ENCODE results near the gene GMPPA.

Gene GMPPA

DNA sequence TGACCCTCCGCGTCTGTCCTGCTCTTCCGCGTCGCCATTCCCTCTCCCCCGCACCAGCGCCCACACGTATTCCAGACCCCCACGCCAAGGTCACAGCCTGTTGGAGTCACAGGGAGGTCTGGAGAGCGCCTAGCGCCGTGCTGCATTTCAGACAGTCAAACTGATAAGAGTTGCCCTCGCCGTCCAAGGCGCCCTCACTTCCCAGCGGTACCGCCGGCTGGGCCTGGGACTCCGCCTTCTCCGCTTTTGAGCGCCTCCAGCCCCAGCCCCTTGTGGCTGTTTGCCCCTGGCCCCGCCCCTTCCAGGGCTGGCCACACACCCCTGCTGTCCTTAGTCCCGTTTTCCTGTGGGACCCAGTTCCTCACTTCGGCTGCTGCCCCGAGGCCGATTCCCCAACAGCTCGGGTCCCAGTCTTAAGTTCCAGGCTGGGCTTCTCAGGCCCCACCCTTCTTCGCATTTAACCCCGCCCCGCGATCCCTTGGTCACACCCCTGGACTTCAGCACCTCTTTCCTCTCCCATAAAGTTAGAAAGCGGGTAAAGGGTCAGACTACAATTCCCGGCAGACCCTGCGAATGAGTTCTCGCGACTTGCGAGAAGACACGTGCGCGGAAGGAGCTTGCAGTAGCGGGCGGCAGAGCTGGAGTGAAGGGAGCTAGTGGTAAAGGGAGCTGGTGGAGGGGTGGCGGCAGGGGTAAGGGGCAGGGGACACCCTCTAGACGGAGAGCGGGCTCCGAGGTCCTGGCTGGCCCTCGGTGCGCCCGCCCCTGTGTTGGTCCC lies at the start of gene GMPPA:
GMPPA (plus strand) TSS at position 612 of the 778 bp plus-strand sequence. CDS start 1,085 bp downstream, outside the sequence.
- peak; percentile 86 to 87 for DNase-seq (ENCODE audit: low read depth in 2 of 2)

DNA sequence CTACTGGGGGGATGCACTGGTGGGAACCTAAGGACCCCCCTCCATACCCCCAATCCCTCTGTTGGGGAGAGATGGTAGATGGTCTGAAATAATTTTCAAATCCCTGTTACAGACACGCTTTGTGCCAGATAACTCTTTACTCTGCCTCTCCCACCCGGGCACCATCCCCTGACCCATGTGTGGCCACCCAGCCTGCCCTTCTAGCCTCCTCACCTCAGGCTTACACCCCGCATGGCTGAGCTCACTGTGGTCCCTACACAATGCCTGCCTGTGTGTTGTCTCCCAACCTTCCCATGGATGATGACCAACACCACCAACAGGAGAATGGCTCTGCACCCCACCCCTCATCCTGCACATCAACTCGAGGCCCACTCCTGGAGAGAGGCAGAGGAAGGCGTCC lies 49.1 kb upstream of the GMPPA start:
- no peak for DNase-seq (ENCODE audit: low read depth in 2 of 2)

DNA sequence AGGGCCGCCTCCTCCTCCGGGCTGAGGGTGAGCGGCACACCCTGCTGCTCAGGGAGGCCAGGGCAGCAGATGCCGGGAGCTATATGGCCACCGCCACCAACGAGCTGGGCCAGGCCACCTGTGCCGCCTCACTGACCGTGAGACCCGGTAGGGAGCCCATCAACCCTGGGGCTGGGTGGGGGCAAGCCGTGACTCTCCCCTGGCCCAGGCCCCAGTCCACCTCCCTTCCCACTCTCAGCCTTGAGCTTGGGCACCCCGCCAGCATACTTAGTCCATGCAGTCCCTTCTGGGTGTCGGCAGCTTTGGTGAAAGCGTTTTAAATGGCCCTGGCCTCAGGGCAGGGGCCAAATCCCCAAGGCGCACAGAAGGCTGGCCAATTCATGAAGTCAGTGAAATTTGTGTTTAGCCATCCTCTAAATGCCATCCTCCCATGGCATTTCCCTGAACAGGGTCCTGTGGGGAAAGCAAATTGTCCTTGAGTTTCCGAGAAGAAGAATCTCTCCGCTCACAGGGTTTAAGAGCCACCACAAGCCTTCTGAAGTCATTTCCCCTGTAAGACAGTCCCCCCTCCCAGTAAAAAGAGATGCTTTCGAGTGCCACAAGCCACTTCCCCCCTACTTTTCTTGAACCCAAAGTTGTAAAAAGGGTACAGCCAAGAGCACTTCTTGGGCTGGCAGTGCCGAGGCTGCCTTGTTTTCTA lies 46.9 kb upstream of the GMPPA start:
- DNase-seq (ENCODE audit: low read depth in 2 of 2), result no peak

DNA sequence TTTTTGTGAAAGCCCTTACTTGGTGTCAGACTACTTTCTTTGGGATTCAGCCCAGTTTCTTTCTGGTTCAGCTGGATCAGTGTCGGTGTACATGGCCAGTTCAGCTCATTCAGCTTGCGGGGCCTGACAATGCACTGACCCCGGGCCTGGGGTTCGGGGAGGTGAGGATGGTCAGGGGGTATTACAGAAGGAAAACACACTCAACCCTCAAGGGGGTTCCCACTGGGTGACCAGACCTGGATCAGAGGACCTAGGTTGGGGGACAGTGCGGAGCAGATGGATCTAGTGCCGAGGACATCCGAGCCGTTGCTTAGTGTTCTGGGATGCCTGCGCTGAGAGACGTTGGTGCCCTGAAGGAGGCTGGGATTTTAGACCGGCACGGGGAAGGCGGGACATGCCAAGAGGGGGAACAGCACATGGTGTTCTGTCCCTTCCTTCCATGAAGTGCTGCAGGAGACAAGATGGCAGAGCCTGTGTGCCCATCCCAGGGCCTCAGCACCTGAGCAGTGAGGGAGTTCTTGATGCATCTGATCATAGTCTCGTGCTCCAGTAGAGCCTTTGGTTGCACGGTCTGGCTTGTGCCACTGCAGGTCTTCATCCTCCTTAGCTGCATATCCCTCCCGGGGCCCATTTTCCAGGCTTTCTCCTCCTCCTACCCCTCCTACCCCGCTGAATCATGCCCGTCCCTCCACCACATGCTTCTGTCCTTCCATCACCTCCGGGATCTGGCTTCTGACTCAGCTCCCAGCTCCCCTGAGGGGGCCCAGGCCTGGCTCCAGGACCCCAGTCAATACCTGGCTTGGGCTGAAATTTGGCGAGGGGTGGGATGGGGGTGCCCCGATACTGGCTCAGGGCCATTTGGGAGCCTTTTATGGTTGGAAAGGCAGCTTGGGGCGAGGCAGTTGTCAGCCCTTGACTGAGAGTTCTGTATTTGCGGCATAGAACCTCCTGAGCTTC lies 46.1 kb upstream of the GMPPA start:
- no peak for DNase-seq (ENCODE audit: low read depth in 2 of 2)

DNA sequence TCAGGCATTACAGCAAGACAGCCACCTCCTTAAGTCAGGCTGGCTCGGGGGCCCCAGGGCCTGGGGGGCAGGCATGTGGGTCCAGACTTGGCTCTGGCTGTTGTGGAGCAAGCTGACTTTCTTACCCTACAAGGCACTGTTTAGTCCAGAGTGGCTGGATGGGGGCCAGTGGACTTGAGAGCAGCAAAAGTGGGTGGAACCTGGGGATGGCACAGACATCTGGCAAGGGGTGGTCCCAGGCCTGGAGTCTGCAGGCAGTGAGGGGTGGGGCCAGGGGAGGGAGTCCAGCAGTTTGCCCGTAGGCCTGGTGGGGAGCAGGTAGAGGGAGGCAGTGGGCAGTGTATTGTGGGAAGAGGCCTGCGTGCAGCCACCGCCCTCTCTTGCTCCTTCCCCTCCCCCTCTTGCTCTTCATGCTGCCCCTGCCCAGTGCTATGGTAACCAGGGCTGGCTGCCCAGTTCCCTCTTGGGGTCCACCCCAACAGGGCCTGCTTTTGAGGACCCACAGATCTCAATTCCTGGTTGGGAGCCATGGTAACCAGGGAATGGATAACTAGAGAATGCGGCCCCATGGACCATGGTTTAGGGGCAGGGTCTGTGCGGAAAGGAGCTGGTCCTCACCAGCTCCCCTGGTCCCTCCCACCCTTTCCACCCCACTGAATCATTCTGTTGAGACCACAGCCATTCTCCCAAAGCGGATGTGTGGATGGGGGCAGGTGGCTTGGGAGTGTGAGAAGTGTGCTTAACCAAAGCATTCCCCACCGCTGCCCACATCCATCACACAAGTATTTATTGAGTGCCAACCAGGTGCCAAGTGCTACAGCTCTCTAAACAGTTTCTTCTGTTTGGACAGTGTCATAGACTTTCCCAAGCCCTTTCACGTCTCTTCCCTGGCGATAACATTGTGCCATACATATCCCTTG lies 44.8 kb upstream of the GMPPA start:
- no peak for DNase-seq (ENCODE audit: low read depth in 2 of 2)

DNA sequence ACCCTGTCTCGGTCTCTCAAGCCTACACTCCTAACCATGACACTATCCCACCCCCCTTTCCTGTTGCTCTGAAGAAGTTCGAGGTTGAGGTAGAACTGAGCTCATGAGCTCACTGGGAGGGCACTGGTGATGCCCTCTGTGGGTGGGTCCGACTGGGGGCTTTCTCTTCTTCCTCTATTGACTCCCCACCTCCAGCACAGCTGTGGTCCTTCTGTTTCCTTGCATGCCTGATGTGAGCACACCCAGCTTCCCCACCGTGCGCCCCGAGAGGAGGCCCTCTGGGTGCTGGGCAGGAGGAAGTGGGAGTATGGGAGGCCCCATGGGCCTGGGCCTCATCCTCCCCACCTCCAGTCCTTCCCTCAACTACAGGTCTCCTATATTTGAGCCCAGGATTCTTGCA lies 43.1 kb upstream of the GMPPA start:
- no peak for DNase-seq (ENCODE audit: low read depth in 2 of 2)

DNA sequence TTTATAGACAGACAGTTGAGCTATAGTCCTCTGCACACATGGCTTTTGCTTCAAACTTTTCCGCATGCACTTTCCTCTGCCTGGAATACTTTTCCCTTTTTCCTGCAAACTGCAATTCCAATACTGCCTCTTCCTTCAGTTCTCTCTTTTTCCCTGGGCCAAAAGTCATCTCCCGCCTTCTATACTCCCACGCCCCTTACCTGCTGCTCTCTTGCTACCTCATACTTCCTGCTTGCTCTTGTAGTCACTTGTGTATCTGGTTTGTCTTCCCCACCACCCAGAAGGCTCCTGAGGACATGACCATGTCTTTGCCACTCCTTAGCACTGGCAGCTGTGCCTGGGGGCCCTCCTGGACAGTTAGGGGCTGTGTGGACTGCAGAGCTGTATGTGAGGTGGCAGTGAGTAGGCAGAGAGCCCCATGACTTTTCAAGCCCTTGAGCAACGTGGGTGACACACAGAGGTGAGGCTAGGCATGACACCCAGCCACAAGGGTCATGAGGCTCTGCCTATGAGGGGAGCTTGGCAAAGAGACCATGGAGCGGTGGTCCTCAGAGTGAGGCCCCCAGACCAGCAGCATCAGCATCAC lies 40.8 kb upstream of the GMPPA start:
- no peak for DNase-seq (ENCODE audit: low read depth in 2 of 2)

DNA sequence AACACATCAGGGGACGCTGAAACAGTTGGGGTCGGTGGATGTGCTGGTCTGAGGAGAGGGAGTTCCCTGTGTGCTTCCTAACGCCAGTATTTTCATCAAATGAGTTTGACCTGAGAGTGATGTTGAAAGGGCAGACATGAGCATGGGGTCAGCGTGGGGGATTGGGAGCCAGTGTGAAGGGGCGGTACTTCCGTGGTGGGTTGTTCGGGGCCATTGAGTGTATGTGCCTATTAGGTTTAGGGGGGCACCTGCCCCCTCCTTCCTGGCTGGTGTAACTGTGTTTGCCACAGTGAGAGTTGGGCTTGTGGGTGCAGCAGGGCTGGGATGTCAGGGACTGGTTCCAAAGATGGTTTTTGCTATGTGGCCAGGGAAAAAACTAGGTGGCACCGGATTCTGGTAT lies 39.7 kb upstream of the GMPPA start:
- no peak for DNase-seq (ENCODE audit: low read depth in 2 of 2)

DNA sequence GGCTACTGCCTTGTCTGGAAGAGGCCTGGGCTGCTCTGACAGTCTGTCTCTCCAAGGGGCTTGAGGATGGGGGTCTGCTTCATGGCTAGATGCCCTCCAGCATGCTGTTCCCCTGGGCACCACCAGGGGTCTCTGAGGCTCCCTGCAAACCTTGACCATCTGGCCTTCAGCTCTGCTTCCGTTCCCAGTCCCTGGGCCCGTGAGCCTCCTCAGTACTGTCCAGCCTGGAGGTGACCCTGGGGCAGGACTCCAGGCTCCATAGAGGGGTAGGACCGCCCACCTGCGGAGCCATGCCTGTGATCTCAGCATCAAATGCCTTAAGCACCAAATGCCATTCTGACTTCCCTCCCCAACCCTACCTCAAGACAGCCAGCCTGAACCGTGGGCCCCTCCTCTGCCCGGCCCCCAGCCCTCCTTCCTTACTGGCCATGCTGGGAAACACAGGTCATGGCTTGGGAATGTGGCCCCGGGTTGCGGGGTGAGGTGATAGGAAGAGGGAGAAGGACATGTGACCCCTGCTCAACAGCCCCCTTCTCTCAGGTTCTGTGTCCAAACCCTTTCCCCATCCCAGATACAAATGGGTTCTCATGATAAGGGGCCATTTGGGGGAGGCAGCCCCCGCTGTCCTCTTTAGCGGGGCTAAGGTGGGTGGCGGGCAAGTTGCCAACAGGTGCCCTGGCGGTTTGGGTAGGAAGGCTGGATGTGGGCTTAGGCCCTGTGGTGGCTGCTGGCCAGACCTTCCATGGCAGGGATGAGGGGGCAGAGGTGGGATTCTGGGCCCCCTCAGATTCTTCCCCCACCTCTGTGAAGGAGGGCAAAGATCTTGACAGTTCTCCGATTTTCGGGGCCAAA lies 39.0 kb upstream of the GMPPA start:
- no peak for DNase-seq (ENCODE audit: low read depth in 2 of 2)

DNA sequence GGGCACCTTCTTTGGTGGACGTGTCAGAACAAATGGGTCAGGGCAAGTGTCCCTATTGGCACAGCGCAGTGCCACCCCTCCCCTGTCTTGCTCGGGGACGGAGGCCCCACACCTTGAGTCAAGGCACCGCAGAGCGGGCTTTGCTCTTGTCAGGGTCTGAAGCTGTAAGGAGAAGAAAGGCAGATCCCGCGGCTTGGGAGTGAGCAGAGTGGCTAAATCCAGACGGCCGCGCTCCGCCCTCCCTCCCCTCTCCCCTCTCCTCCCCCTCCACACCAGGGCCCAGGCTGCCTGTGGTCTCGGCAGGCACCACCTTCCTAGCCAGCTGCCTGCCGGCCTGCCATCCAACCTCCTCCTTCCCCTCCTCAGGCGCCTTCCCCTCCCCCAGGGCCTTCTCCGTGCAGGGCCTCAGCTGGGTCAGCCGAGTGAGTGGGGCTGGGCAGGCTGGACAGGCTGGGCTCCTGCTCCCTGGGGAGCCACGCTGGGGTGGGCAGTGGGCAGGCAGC lies 38.2 kb upstream of the GMPPA start:
- DNase-seq (ENCODE audit: low read depth in 2 of 2), result no peak

DNA sequence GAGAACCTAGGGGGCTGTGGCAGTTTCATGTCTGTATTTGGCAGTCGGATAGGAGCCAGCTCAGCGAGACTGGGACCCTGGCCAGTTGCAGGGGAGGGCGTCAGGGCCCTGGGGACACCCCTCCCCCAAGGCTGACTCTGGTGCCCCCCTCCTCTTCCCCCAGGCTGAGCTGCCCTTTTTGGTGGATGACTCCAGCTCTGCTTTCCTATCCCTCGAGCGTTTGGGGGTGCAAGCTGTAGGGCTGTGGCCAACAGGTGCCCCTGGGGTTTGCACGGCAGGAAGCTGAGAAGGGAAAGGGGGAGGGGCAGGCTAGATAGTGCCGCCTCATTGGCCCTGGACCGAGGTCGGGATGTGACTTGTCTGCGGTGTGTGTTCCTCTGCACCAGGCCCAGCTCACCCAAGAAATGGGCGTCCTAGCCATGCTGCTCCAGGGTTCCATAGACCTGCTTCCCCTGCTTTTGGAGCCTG lies 37.6 kb upstream of the GMPPA start:
- DNase-seq (ENCODE audit: low read depth in 2 of 2), result no peak

DNA sequence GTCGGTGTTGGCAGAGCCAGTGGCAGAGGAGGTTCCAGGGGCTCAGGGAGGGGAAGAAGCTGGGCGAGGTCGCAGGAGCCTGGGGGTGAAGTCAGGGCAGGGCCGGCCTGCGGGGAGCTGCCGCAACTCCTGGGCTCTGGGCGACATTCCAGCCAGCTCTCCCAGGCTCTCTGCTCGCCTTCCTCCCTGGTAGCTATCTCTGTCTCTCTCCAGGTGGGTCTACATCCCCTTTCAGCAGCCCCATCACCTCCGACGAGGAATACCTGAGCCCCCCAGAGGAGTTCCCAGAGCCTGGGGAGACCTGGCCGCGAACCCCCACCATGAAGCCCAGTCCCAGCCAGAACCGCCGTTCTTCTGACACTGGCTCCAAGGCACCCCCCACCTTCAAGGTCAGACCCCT lies 37.0 kb upstream of the GMPPA start:
- no peak for DNase-seq (ENCODE audit: low read depth in 2 of 2)

DNA sequence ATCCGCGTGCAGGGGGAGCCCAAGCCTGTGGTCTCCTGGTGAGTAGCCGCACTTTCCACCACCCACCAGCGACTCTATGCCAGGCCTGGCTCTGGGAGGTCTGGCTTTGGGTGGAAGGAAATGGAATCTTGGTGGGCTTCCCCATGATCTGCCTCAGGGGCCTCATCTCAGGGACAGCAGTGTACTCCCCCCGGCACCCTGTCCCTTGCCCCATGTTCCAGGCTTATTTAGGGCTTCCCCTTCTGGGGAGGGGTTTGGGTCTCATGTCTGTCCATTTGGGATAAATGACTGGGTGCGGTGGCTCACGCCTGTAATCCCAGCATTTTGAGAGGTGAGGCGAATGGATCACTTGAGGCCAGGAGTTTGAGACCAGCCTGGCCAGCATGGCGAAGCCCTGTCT lies 36.3 kb upstream of the GMPPA start:
- no peak for DNase-seq (ENCODE audit: low read depth in 2 of 2)

DNA sequence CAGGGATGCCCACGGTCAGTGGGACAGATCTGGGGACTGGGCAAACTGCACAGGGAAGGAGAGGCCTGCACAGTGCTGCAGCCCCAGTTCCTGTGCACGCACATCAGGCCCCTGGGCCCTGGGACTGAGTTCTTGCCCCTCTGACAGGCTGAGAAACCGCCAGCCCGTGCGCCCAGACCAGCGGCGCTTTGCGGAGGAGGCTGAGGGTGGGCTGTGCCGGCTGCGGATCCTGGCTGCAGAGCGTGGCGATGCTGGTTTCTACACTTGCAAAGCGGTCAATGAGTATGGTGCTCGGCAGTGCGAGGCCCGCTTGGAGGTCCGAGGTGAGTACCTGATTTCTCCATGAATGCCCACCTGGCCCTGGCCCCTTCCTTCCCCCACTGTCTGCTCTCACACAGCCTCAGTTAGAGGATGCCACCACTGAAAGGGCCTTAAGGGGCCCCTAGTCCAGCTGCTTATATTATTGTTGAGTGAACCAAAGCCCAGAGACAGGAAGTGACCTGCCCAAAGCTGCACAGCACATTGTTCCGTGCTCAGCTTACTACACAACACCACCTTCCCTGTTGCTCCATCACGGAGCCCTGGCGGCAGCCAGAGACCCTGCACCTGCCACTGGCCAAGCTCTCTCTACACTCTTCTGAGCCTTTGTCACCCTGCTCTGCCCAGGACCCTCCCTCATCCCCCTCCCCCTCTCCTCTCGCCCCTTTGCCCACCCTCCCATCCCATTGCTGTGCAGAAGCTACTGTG lies 34.2 kb upstream of the GMPPA start:
- no peak for DNase-seq (ENCODE audit: low read depth in 2 of 2)

DNA sequence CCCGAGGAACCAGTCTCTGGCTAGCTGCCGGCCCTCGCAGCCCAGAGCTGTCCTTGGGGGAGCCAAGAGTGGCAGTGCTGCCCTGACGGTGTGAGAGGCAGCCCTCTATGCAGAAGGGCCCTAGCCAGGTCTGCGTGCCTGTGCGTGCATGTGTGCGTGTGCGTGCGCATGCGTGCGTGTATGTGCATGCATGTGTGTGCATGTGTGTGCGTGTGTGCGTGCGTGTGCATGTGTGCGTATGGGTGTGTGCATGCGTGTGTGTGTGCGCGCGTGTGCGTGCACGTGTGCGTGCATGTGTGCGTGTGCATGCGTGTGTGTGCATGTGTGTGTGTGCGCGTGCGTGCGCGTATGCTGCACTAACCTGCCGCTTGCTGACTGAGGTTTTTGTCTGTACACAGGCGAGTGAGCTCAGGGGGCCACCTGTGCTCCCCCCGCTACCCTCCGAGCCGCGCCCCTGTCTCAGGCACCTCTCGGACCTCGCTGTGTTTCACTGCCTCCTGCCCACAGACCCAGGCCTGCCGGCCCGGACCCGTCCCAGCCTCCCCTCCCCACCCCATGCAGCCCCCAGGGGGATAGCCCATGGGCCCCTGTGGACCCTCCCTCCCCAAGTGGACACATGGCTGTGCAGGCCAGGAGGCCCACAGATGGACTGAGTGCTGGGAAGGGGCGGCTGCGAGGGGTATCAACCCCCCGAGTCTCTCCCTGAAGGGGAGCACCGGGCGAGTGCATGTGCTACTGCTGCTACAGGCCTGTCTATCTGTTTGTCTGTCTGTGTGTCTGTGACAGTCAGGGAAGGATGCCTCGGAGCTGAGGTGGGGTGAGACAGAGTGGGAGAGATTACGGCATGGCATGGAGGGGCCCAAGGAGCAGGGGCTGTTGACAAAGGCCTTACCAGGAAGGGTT lies 32.8 kb upstream of the GMPPA start:
- DNase-seq (ENCODE audit: low read depth in 2 of 2), result no peak

DNA sequence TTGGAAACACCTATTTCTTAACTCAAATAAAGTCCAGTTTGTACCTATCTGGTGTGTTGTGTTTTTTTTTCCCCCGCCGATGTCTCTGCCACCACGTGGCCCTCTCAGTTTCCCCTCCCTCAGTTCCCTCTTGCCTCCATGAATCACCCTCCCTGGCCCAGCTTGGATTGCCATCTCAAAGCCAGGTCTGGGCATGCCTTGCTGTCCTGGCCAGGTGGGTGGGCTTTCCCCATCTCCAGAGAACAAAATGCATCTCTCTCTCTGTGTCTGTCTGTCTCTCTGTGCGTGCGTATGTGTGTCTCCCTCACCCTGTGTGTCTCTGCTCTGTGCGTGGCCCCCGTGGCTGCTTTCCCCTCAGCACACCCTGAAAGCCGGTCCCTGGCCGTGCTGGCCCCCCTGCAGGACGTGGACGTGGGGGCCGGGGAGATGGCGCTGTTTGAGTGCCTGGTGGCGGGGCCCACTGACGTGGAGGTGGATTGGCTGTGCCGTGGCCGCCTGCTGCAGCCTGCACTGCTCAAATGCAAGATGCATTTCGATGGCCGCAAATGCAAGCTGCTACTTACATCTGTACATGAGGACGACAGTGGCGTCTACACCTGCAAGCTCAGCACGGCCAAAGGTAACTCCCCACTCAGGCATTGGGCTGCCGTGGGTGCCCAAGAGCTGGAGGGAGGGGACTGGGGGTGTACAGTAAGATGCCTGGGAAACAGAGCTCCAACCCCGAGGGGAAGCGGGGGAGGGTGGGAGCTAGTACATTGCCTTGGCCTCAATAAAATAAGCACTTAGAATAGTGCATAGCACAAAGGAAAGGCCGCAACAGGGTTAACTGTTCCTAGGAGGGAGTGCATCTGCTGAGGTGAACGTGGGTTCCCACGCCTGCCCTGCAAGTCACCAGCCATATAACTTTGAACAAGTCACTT lies 31.6 kb upstream of the GMPPA start:
- no peak for DNase-seq (ENCODE audit: low read depth in 2 of 2)

DNA sequence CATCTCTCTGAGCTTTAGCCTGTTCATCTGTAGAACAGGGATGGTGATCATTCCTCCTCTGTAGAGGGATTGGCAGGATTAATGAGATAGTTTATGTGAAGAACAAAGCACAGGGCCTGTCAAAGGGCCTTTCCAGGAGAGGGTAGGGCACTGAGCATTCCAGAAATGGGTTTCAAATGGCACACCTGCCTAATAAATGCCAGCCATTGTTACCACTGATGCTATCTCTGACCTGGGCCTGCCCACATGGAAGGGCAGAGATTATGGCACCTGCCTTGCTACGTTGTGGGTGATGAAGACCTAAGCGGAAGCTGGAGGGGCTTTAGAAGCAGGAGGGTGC lies 31.0 kb upstream of the GMPPA start:
- DNase-seq (ENCODE audit: low read depth in 2 of 2), result no peak
